ENCODE results near the gene IL9. TPM values are rescaled to one million over a fixed set of nuclear protein-coding genes. Genes with fewer than 3 reads are reported as not detected.

IL9 gene
- total and polyA plus RNA-seq, 2 experiments from 2014 or later = not detected

GRCh38 chr5:135871268-135871915, 24.2 kb downstream of the IL9 start:
- Histone ChIP-seq H4K20me1 (ENCODE audit: insufficient read depth) (no peaks in the 10 kb centered on the region), H3K9me3 (ENCODE audit: low read depth) (no peaks in the 10 kb centered on the region), H3K4me3 (no peak overlapping the region), H3K9ac (no peak overlapping the region), H3K27ac (no peak overlapping the region), H2AFZ (no peak overlapping the region), H3K79me2 (ENCODE audit: insufficient read depth) (no peaks in the 10 kb centered on the region), H3K27me3 (replicated peaks; ENCODE audit: insufficient read depth) (peaks cover 37% of the 10 kb centered on the region), H3K4me2 (ENCODE audit: unreplicated experiment) (no peak overlapping the region), H3K9me2 (ENCODE audit: insufficient read depth) (no peaks in the 10 kb centered on the region), H3K4me1 (ENCODE audit: insufficient read depth) (no peaks in the 10 kb centered on the region), H3F3A (ENCODE audit: insufficient read depth) (no peaks in the 10 kb centered on the region), H3K36me3 (ENCODE audit: low read depth) (no peaks in the 10 kb centered on the region)
- TF ChIP-seq EZH2 (IDR thresholded peaks at IDR 0.05; ENCODE audit: insufficient read depth, poor library complexity, severe bottlenecking) (no peak), EZH2phosphoT487 (IDR thresholded peaks at IDR 0.05; ENCODE audit: insufficient read depth, low read depth) (no peak)
- WGBS, 2 experiments (ENCODE audit: low coverage in 1 of 2, low lambda C conversion rate in 2 of 2, missing lambda C conversion rate in 2 of 2) = 62 to 68% methylated on average over 11 of the region's 11 CpGs
- DNase-seq = no peak
- in situ Hi-C loops (cut with MboI) = no loop called here

- H4K20me1 ChIP-seq (ENCODE audit: insufficient read depth) = no peaks in the 10 kb centered on the region
- no peak for DNase-seq
- H3K9ac ChIP-seq = no peak overlapping the region
- H3K9me3 ChIP-seq (ENCODE audit: low read depth) = no peaks in the 10 kb centered on the region
- H3K36me3 ChIP-seq (ENCODE audit: low read depth) = no peaks in the 10 kb centered on the region
- no peak overlapping the region for H3K4me2 ChIP-seq (ENCODE audit: unreplicated experiment)
- no peaks in the 10 kb centered on the region for H3K79me2 ChIP-seq (ENCODE audit: insufficient read depth)
- TF ChIP-seq EZH2 (IDR thresholded peaks at IDR 0.05; ENCODE audit: insufficient read depth, poor library complexity, severe bottlenecking) (no peak), EZH2phosphoT487 (IDR thresholded peaks at IDR 0.05; ENCODE audit: insufficient read depth, low read depth) (no peak)
- in situ Hi-C loops (cut with MboI) = no loop called here
- H3F3A ChIP-seq (ENCODE audit: insufficient read depth) = no peaks in the 10 kb centered on the region
- 35 to 42% methylated on average over 3 of the region's 3 CpGs for WGBS, 2 experiments (ENCODE audit: low coverage in 1 of 2, low lambda C conversion rate in 2 of 2, missing lambda C conversion rate in 2 of 2)
- H3K9me2 ChIP-seq (ENCODE audit: insufficient read depth) = no peaks in the 10 kb centered on the region
- H3K4me1 ChIP-seq (ENCODE audit: insufficient read depth) = no peaks in the 10 kb centered on the region
- no peak overlapping the region for H2AFZ ChIP-seq
- H3K27me3 ChIP-seq (replicated peaks; ENCODE audit: insufficient read depth) = peaks cover 32% of the 10 kb centered on the region
- no peak overlapping the region for H3K4me3 ChIP-seq
- H3K27ac ChIP-seq = no peak overlapping the region
Observed at GRCh38 chr5:135869935-135870334, 25.7 kb downstream of the IL9 start.

- TF ChIP-seq EZH2phosphoT487 (IDR thresholded peaks at IDR 0.05; ENCODE audit: insufficient read depth, low read depth) (no peak), EZH2 (IDR thresholded peaks at IDR 0.05; ENCODE audit: insufficient read depth, poor library complexity, severe bottlenecking) (no peak)
- DNase-seq = no peak
- no peaks in the 10 kb centered on the region for H3K36me3 ChIP-seq (ENCODE audit: low read depth)
- H3K79me2 ChIP-seq (ENCODE audit: insufficient read depth) = no peaks in the 10 kb centered on the region
- H3K4me2 ChIP-seq (ENCODE audit: unreplicated experiment) = no peak overlapping the region
- H3K4me1 ChIP-seq (ENCODE audit: insufficient read depth) = no peaks in the 10 kb centered on the region
- no peaks in the 10 kb centered on the region for H3K9me3 ChIP-seq (ENCODE audit: low read depth)
- H2AFZ ChIP-seq = no peak overlapping the region
- in situ Hi-C loops (cut with MboI) = no loop called here
- WGBS, 2 experiments (ENCODE audit: low coverage in 1 of 2, low lambda C conversion rate in 2 of 2, missing lambda C conversion rate in 2 of 2) = 56 to 76% methylated on average over 2 of the region's 2 CpGs
- no peaks in the 10 kb centered on the region for H4K20me1 ChIP-seq (ENCODE audit: insufficient read depth)
- H3K4me3 ChIP-seq = no peak overlapping the region
- H3F3A ChIP-seq (ENCODE audit: insufficient read depth) = no peaks in the 10 kb centered on the region
- H3K9me2 ChIP-seq (ENCODE audit: insufficient read depth) = no peaks in the 10 kb centered on the region
- H3K27ac ChIP-seq = no peak overlapping the region
- H3K9ac ChIP-seq = no peak overlapping the region
- peaks cover 32% of the 10 kb centered on the region for H3K27me3 ChIP-seq (replicated peaks; ENCODE audit: insufficient read depth)
Observed at GRCh38 chr5:135869276-135869675, 26.4 kb downstream of the IL9 start.

GRCh38 chr5:135868681-135869080, 27.0 kb downstream of the IL9 start:
- no peak overlapping the region for H3K4me2 ChIP-seq (ENCODE audit: unreplicated experiment)
- no peaks in the 10 kb centered on the region for H4K20me1 ChIP-seq (ENCODE audit: insufficient read depth)
- peaks cover 32% of the 10 kb centered on the region for H3K27me3 ChIP-seq (replicated peaks; ENCODE audit: insufficient read depth)
- H3K9me2 ChIP-seq (ENCODE audit: insufficient read depth) = no peaks in the 10 kb centered on the region
- no peaks in the 10 kb centered on the region for H3K4me1 ChIP-seq (ENCODE audit: insufficient read depth)
- H3K9ac ChIP-seq = no peak overlapping the region
- H3K36me3 ChIP-seq (ENCODE audit: low read depth) = no peaks in the 10 kb centered on the region
- TF ChIP-seq EZH2 (IDR thresholded peaks at IDR 0.05; ENCODE audit: insufficient read depth, poor library complexity, severe bottlenecking) = no peak
- no peak for TF ChIP-seq EZH2phosphoT487 (IDR thresholded peaks at IDR 0.05; ENCODE audit: insufficient read depth, low read depth)
- H3K4me3 ChIP-seq = no peak overlapping the region
- in situ Hi-C loops (cut with MboI) = no loop called here
- no peak overlapping the region for H2AFZ ChIP-seq
- 25 to 29% methylated on average over 2 of the region's 2 CpGs for WGBS, 2 experiments (ENCODE audit: low coverage in 1 of 2, low lambda C conversion rate in 2 of 2, missing lambda C conversion rate in 2 of 2)
- no peaks in the 10 kb centered on the region for H3K79me2 ChIP-seq (ENCODE audit: insufficient read depth)
- H3F3A ChIP-seq (ENCODE audit: insufficient read depth) = no peaks in the 10 kb centered on the region
- no peak overlapping the region for H3K27ac ChIP-seq
- no peak for DNase-seq
- no peaks in the 10 kb centered on the region for H3K9me3 ChIP-seq (ENCODE audit: low read depth)

- Histone ChIP-seq H3K9me2 (ENCODE audit: insufficient read depth) (no peaks in the 10 kb centered on the region), H3K9me3 (ENCODE audit: low read depth) (no peaks in the 10 kb centered on the region), H3K36me3 (ENCODE audit: low read depth) (no peaks in the 10 kb centered on the region), H3K9ac (no peak overlapping the region), H4K20me1 (ENCODE audit: insufficient read depth) (no peaks in the 10 kb centered on the region), H3F3A (ENCODE audit: insufficient read depth) (no peaks in the 10 kb centered on the region), H3K27me3 (replicated peaks; ENCODE audit: insufficient read depth) (peaks cover 22% of the 10 kb centered on the region), H3K4me2 (ENCODE audit: unreplicated experiment) (no peak overlapping the region), H2AFZ (no peak overlapping the region), H3K4me1 (ENCODE audit: insufficient read depth) (no peaks in the 10 kb centered on the region), H3K4me3 (no peak overlapping the region), H3K27ac (no peak overlapping the region), H3K79me2 (ENCODE audit: insufficient read depth) (no peaks in the 10 kb centered on the region)
- TF ChIP-seq EZH2phosphoT487 (IDR thresholded peaks at IDR 0.05; ENCODE audit: insufficient read depth, low read depth) (no peak), EZH2 (IDR thresholded peaks at IDR 0.05; ENCODE audit: insufficient read depth, poor library complexity, severe bottlenecking) (no peak)
- no peak for DNase-seq
- in situ Hi-C loops (cut with MboI) = no loop called here
Observed at GRCh38 chr5:135867599-135867998, 28.0 kb downstream of the IL9 start.

All from GM23248 (cell line).